PFSK-1 (cell line): ENCODE measurements around the gene TBC1D22A.

ENCODE experiments used
- POLR2AphosphoS5 ChIP-seq: IDR thresholded peaks from 2 replicates; pipeline ENCODE4 v1.6.1; 2012; ENCODE audit warnings: low read depth, mild to moderate bottlenecking, control low read depth, low read length, moderate library complexity
- REST ChIP-seq, 2 experiments: IDR thresholded peaks; 2 replicates each; pipeline versions ENCODE4 v1.6.1 to v1.8.0; 2011 to 2012; ENCODE audit warnings: low read depth in 2 of 2, low read length in 2 of 2, control low read depth in 1 of 2, inconsistent platforms in 1 of 2, mild to moderate bottlenecking in 1 of 2, moderate library complexity in 1 of 2; ENCODE audit not compliant: insufficient read depth in 1 of 2
- SIN3A ChIP-seq: IDR thresholded peaks from 2 replicates; pipeline ENCODE4 v1.6.1; 2012; ENCODE audit warnings: mild to moderate bottlenecking, low read length, moderate library complexity, borderline replicate concordance; ENCODE audit not compliant: insufficient read depth
- TAF1 ChIP-seq: IDR thresholded peaks from 2 replicates; pipeline ENCODE4 v1.6.1; 2012; ENCODE audit warnings: low read length, control low read depth, borderline replicate concordance; ENCODE audit not compliant: insufficient read depth

GRCh38 chr22:46957521-46957920 is 195.1 kb downstream of the TBC1D22A start:
- TF ChIP-seq POLR2AphosphoS5 (no peak), TAF1 (no peak), REST (IDR thresholded peaks at IDR 0.05; ENCODE audit: insufficient read depth in 1 of 2, low read depth in 2 of 2, low read length in 2 of 2) (no peak), SIN3A (no peak)
